Left cardiac atrium (tissue), 4 donors: ENCODE results near the gene SPATS2L. TPM values are rescaled to one million over a fixed set of nuclear protein-coding genes. Genes with fewer than 3 reads are reported as not detected.
"Not testable (repeated sequence)": the region's sequence is repeated elsewhere in the genome, so short reads cannot be mapped to it uniquely, and the experiment has no call there.

Source experiments
- ATAC-seq, 2 donors: fragments of 200-7000 bp; cut with Tn5 transposase; one replicate each; pipeline ENCODE4 v1.9.1; 2020; ENCODE audit warnings: mild to moderate bottlenecking in 2 of 2, moderate library complexity in 2 of 2
- DNase-seq: peaks from one replicate; pipeline ENCODE4 v3.0.0-alpha.2; 2020
- intact Hi-C, 2 donors: fragments of 100-400 bp; cut with DNase I; formaldehyde crosslinking; loops; one replicate each; pipeline versions ENCODE4 v1.14.1 to v1.15.1; 2022 to 2023
- total RNA-seq, 2 donors: library from RNA; stranded (reverse); fragmentation: NEBNext Ultra II Directional; extraction: Animal tissue kit (Norgen Biotek cat#: 25700); gene quantifications; one replicate each; pipeline ENCODE4 v1.2.1, GENCODE V29; 2021
- donor health status: DM: no; HTN: yes; CAD: no.
- donor health status: DM: no; HTN: yes; CAD: no; lungs with severe emphysema.
- donor health status: DM: yes; HTN: yes; CAD: no.
- donor health status: Dilated cardiomyopathy.

SPATS2L gene
- total RNA-seq, 2 donors from 2014 or later, result 95.7 to 117 TPM

GRCh38 chr2:200340508-200341224 is 34.2 kb downstream of the SPATS2L start:
- ATAC-seq (peak; percentile 25 to 57), DNase-seq (no peak)
- intact Hi-C loops, result no loop called here

- DNase-seq (no peak), ATAC-seq (no peak)
- intact Hi-C loops, result no loop called here
These were observed 34.9 kb downstream of the SPATS2L start for GRCh38 chr2:200341376-200341775.

GRCh38 chr2:200342235-200342634 is 35.7 kb downstream of the SPATS2L start:
- peak in 1 of 2 donors; percentile 10 for ATAC-seq
- no peak for DNase-seq
- intact Hi-C loops, result no loop called here

DNA sequence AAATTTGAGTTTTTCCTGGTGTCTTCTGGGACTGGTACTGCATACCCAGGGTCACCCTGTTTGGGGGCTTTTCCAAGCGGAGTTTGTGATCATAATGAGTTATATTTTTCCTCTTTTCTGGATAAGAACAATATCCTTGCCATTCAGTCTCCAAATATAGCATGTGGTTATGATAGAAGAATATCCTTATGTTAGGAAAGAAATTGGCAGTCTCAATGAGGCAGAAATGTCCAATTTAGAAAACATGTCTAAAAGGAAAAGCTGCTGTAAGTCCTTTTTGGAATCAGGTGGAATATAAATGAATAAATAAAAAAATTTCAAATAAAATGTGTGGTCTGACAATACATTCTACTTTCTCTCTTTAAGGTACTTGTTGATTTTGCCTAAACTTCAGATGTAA is 36.2 kb downstream of the SPATS2L start:
- intact Hi-C loops, result no loop called here
- ATAC-seq (no peak), DNase-seq (no peak)

- intact Hi-C loops, ATAC-seq, DNase-seq: not testable (repeated sequence)
These were observed 37.7 kb downstream of the SPATS2L start for GRCh38 chr2:200344202-200344601.

- DNase-seq (no peak), ATAC-seq (no peak)
- intact Hi-C loops, result no loop called here
These were observed 39.5 kb downstream of the SPATS2L start for GRCh38 chr2:200345975-200346374.

- intact Hi-C loops, result no loop called here
- DNase-seq, result no peak
- no peak for ATAC-seq
These were observed 40.8 kb downstream of the SPATS2L start for GRCh38 chr2:200347301-200347700.

- intact Hi-C loops, result no loop called here
- ATAC-seq (no peak), DNase-seq (no peak)
These were observed 42.5 kb downstream of the SPATS2L start for GRCh38 chr2:200348897-200349563.

DNA sequence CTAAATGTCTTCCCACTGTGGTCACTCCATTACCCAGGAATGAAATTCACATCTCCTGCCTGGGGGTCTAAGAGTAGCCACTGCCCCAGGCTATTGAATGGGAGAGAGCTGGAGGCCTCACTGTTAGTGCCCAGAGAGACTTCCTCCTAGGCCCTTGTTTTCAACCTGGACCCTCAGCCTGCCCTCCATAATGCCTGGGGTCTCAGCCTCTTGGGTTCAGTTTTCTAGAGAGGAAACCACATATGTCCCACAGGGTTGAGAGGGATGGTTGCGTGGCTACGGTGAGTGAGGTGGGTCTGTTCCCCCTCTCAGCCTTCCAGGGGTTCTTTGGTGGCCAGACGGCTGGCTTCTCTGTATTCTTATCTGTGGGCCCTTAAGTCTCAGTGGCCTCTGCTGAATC is 43.4 kb downstream of the SPATS2L start:
- DNase-seq (no peak), ATAC-seq (no peak)
- intact Hi-C loops, result no loop called here

GRCh38 chr2:200350850-200351285 is 44.4 kb downstream of the SPATS2L start:
- ATAC-seq, result peak in 1 of 2 donors; percentile 20
- DNase-seq, result no peak
- intact Hi-C loops, result no loop called here

- intact Hi-C loops, result no loop called here
- no peak for ATAC-seq
- no peak for DNase-seq
These were observed 45.3 kb downstream of the SPATS2L start for GRCh38 chr2:200351815-200352214.

DNA sequence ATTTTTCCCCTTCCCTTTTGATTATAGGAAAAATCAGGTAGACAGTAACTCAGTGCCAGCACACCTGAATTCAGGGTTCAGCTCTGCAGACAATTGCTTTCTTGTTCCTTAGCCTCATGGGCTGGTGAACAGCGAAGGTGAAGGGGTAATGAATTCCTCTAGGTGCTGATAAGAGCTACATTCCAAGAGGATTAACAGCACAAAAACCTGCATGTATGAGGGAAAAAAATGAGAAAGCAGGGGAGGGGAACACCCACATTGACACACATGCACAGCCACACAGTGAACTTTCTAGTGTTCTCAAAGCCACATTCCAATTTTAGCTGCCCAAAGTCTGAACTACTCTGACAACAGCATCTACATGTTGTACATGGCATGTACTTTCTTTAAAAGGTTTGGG is 46.1 kb downstream of the SPATS2L start:
- intact Hi-C loops, result no loop called here
- ATAC-seq (peak in 1 of 2 donors; percentile 57), DNase-seq (no peak)

- DNase-seq (no peak), ATAC-seq (peak in 1 of 2 donors; percentile 19)
- intact Hi-C loops, result no loop called here
These were observed 46.6 kb downstream of the SPATS2L start for GRCh38 chr2:200353120-200353519.

DNA sequence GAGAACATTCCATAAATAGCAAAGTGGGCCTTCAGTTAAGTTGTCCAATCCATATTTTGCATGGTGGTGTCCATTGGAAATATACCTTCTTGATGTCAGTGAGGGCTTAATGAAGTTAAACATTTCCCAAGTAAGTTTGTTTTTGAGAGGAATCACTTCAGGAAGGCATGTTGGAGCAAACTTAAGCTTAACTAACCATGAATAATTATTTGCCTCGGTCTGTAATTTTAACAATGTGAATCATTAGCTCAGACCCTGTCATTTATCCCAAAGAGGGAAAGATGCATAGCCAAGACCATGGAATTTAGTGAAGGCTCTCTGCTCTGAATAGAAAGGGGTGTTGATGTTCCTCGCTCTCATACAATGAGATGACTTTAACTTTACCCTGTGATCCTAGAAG is 47.4 kb downstream of the SPATS2L start:
- intact Hi-C loops, result no loop called here
- ATAC-seq, result no peak

GRCh38 chr2:200354833-200355751 is 48.6 kb downstream of the SPATS2L start:
- intact Hi-C loops, result no loop called here
- DNase-seq (no peak), ATAC-seq (no peak)

More for the DNA sequence above, 47.4 kb downstream of the SPATS2L start:
- DNase-seq, result no peak

- intact Hi-C loops, result no loop called here
- no peak for ATAC-seq
- DNase-seq, result no peak
These were observed 49.8 kb downstream of the SPATS2L start for GRCh38 chr2:200356321-200356720.

GRCh38 chr2:200356857-200357384 is 50.4 kb downstream of the SPATS2L start:
- DNase-seq, result no peak
- intact Hi-C loops, result no loop called here
- no peak for ATAC-seq

- intact Hi-C loops, result no loop called here
- DNase-seq (no peak), ATAC-seq (peak; percentile 61 to 68)
These were observed 51.4 kb downstream of the SPATS2L start for GRCh38 chr2:200357845-200358244.

- intact Hi-C loops, result no loop called here
- ATAC-seq (peak; percentile 74 to 79), DNase-seq (no peak)
These were observed 53.1 kb downstream of the SPATS2L start for GRCh38 chr2:200359552-200359951.
